ENCODE data around the gene CAPZA2. TPM values are rescaled to one million over a fixed set of nuclear protein-coding genes. Genes with fewer than 3 reads are reported as not detected.
"Not testable (repeated sequence)": the region's sequence is repeated elsewhere in the genome, so short reads cannot be mapped to it uniquely, and the experiment has no call there.

The CAPZA2 gene
- total and polyA plus RNA-seq, 8 donors, result 13.9 to 1,001 (median 83.3) TPM

DNA sequence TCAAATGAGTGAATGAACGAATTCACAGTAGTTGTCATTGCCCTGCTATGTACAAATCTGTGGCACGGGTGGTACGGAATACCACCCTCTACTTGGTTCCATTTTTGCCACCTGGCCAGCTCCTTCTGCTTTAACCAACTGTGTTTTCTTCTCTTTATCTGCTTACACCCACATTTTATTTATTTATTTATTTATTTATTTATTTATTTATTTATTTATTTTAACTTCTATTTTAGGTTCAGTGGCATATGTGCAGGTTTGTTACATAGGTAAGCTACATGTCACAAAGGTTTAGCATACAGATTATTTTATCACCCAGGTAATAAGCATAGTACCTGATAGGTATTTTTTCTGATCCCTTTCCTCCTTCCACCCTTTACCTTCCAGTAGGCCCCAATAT lies 42.2 kb upstream of the CAPZA2 start:
- TF ChIP-seq, protein P1, sequence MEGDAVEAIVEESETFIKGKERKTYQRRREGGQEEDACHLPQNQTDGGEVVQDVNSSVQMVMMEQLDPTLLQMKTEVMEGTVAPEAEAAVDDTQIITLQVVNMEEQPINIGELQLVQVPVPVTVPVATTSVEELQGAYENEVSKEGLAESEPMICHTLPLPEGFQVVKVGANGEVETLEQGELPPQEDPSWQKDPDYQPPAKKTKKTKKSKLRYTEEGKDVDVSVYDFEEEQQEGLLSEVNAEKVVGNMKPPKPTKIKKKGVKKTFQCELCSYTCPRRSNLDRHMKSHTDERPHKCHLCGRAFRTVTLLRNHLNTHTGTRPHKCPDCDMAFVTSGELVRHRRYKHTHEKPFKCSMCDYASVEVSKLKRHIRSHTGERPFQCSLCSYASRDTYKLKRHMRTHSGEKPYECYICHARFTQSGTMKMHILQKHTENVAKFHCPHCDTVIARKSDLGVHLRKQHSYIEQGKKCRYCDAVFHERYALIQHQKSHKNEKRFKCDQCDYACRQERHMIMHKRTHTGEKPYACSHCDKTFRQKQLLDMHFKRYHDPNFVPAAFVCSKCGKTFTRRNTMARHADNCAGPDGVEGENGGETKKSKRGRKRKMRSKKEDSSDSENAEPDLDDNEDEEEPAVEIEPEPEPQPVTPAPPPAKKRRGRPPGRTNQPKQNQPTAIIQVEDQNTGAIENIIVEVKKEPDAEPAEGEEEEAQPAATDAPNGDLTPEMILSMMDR (IDR thresholded peaks at IDR 0.05), result no peak
- no peak for TF ChIP-seq EP300 (IDR thresholded peaks at IDR 0.05)
- TF ChIP-seq POLR2AphosphoS5 (IDR thresholded peaks at IDR 0.05), result no peak
- no peak for TF ChIP-seq POLR2A (IDR thresholded peaks at IDR 0.05)
- H3K4me1 ChIP-seq, result no peaks in the 10 kb centered on the region
- WGBS, 5 donors, result 91 to 97% (median 94%) methylated on average over 3 of the region's 3 CpGs
- DNase-seq, result no peak
- no peaks in the 10 kb centered on the region for H3K9me3 ChIP-seq
- no peak overlapping the region for H3K27ac ChIP-seq
- intact Hi-C loops (cut with DNase I; ENCODE audit: low total_unique reads), result no loop called here
- no peaks in the 10 kb centered on the region for H3K36me3 ChIP-seq
- H3K4me3 ChIP-seq, result no peak overlapping the region
- H3K27me3 ChIP-seq, result no peaks in the 10 kb centered on the region

DNA sequence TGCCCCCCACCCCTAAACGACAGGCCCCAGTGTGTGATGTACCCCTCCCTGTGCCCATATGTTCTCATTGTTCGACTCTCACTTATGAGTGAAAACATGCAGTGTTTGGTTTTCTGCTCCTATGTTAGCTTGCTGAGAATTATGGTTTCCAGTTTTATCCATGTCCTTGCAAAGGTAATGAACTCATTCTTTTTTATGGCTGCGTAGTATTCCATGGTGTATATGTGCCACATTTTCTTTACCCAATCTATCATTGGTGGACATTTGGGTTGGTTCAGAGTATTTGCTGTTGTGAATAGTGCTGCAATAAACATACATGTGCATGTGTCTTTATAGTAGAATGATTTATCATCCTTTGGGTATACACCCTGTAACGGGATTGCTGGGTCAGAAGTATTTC lies 40.7 kb upstream of the CAPZA2 start:
- intact Hi-C loops (cut with DNase I; ENCODE audit: low total_unique reads), result not testable (repeated sequence)

DNA sequence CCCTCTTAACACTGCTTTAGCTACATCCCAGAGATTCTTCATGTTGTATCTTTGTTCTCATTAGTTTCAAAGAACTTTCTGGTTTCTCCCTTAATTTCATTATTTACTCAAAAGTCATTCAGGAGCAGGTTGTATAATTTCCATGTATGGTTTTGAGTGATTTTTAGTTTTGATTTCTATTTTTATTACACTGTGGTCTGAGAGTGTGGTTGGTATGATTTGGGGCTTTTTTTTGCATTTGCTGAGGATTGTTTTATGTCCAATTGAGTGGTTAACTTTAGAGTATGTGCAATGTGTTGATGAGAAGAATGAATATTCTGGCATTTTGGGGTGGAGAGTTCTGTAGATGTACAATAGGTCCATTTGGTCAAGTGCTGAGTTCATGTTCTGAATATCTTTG lies 37.9 kb upstream of the CAPZA2 start:
- no peaks in the 10 kb centered on the region for H3K9me3 ChIP-seq
- no peaks in the 10 kb centered on the region for H3K4me1 ChIP-seq
- no peak for DNase-seq
- no peaks in the 10 kb centered on the region for H3K27me3 ChIP-seq
- intact Hi-C loops (cut with DNase I; ENCODE audit: low total_unique reads), result no loop called here
- no peak for TF ChIP-seq POLR2AphosphoS5 (IDR thresholded peaks at IDR 0.05)
- no peak for TF ChIP-seq EP300 (IDR thresholded peaks at IDR 0.05)
- TF ChIP-seq, protein P1 (IDR thresholded peaks at IDR 0.05), result no peak
- TF ChIP-seq POLR2A (IDR thresholded peaks at IDR 0.05), result no peak
- H3K36me3 ChIP-seq, result no peaks in the 10 kb centered on the region
- no peak overlapping the region for H3K4me3 ChIP-seq
- H3K27ac ChIP-seq, result no peak overlapping the region

More for the DNA sequence above, 40.7 kb upstream of the CAPZA2 start:
- not testable (repeated sequence) for H3K9me3 ChIP-seq, H3K27ac ChIP-seq, H3K27me3 ChIP-seq, H3K4me1 ChIP-seq, H3K36me3 ChIP-seq, H3K4me3 ChIP-seq, DNase-seq
- WGBS, 5 donors, result 90 to 97% (median 95%) methylated on average over 4 of the region's 4 CpGs

DNA sequence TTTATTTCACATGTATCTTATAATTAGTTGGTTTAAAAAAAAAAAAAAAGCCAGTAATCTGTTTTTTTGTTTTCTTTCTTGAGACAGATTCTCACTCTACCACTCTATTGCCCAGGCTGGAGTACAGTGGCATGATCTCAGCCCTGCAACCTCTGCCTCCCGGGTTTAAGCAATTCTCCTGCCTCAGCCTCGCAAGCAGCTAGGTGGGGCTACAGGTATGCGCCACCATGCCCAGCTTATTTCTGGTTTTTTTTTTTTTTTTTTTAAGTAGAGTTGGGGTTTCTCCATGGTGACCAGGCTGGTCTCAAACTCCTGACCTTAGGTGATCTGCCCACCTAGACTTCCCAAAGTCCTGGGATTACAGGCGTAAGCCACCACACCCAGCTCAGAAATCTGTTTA lies 34.1 kb upstream of the CAPZA2 start:
- no peak overlapping the region for H3K27ac ChIP-seq
- H3K27me3 ChIP-seq, result no peaks in the 10 kb centered on the region
- DNase-seq, result no peak
- no peaks in the 10 kb centered on the region for H3K9me3 ChIP-seq
- no peak overlapping the region for H3K4me3 ChIP-seq
- H3K36me3 ChIP-seq, result no peaks in the 10 kb centered on the region
- intact Hi-C loops (cut with DNase I; ENCODE audit: low total_unique reads), result no loop called here
- WGBS, 5 donors, result 89 to 96% (median 94%) methylated on average over 4 of the region's 4 CpGs
- TF ChIP-seq POLR2AphosphoS5 (IDR thresholded peaks at IDR 0.05) (no peak), EP300 (IDR thresholded peaks at IDR 0.05) (no peak), POLR2A (IDR thresholded peaks at IDR 0.05) (no peak)
- TF ChIP-seq, protein P1 (IDR thresholded peaks at IDR 0.05), result no peak
- no peaks in the 10 kb centered on the region for H3K4me1 ChIP-seq

DNA sequence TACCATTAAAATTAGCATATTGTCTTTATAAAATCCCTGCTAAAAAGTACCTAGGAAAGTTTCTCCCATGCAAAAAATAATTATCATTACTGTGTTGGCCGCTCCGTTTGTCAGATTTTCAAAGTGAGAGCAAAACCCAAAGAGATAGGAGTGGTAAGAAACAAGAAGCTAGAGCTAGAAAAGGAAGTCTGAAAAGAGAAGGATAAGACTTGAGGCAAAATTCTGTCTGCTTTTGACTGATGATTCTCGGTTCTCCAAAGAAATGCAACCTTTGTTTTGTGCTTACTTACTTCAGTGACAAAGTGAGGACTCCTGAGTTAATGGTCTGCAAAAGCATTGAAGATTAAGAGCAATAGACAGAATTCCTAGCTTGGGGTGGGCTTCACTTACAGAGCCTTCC lies 33.3 kb upstream of the CAPZA2 start:
- no peak overlapping the region for H3K27ac ChIP-seq
- no peaks in the 10 kb centered on the region for H3K4me1 ChIP-seq
- TF ChIP-seq, protein P1 (IDR thresholded peaks at IDR 0.05), result no peak
- TF ChIP-seq POLR2AphosphoS5 (IDR thresholded peaks at IDR 0.05), result no peak
- TF ChIP-seq EP300 (IDR thresholded peaks at IDR 0.05), result no peak
- no peak for TF ChIP-seq POLR2A (IDR thresholded peaks at IDR 0.05)
- H3K4me3 ChIP-seq, result no peak overlapping the region
- H3K9me3 ChIP-seq, result no peaks in the 10 kb centered on the region
- WGBS, 5 donors, result 67 to 81% (median 74%) methylated on average over 3 of the region's 3 CpGs
- no peak for DNase-seq
- no peaks in the 10 kb centered on the region for H3K36me3 ChIP-seq
- H3K27me3 ChIP-seq, result no peaks in the 10 kb centered on the region
- intact Hi-C loops (cut with DNase I; ENCODE audit: low total_unique reads), result no loop called here
